ENCODE measurements around the gene CPNE2.
"Not testable (repeated sequence)": the region's sequence is repeated elsewhere in the genome, so short reads cannot be mapped to it uniquely, and the experiment has no call there.

GRCh38 chr16:57109259-57110105, 17.1 kb downstream of the CPNE2 start:
- not testable (repeated sequence) for TF ChIP-seq CTCF (conservative IDR thresholded peaks at IDR 0.05; ENCODE audit: low read depth, low read length); EZH2 (IDR thresholded peaks at IDR 0.05; ENCODE audit: low read length, unreplicated experiment)
